HG03108 (cell line): Measurements from ENCODE around the gene DGKI.
"Not testable (repeated sequence)": the region's sequence is repeated elsewhere in the genome, so short reads cannot be mapped to it uniquely, and the experiment has no call there.

Source experiments
- ATAC-seq: cut with Tn5 transposase; IDR thresholded peaks from one replicate; pipeline ENCODE4 v1.9.1; 2021; ENCODE audit warnings: moderate library complexity; ENCODE audit not compliant: unreplicated experiment

Gene DGKI

GRCh38 chr7:137747359-137748031 is 99.3 kb downstream of the DGKI start:
- ATAC-seq = no peak

DNA sequence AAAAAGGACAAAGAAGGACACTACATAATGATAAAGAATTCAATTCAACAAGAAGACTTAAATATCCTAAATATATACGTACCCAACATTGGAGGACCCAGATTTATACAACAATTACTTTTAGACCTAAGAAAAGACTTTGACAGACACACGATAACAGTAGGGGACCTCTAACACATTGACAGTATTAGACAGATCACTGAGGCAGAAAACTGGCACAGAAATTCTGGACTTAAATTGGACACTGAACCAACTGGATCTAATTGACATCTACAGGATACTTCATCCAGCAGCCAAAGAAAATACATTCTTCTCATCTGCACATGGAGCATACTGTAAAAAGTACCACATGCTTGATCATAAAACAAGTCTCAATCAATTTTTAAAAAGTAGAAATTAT is 103.8 kb downstream of the DGKI start:
- ATAC-seq = no peak

GRCh38 chr7:137742051-137742450 is 104.7 kb downstream of the DGKI start:
- no peak for ATAC-seq

DNA sequence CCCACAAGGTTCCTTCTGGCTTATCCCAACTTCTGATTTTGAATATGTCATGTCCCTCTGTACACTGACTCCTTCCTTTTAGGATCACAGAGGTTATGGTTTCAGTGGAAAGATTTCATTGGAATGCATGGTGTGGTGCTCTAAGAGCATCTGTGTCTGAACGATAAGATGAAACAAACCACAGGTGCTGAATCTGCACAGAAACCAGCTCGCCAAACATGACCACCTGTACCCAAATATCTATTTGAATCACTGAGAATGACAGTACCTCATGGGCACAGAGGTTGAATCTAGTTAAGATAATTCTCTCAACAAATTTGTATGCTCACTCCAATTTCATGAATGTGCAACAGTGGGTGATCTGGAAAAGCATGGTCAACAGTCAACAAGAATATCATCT is 105.3 kb downstream of the DGKI start:
- ATAC-seq = no peak

DNA sequence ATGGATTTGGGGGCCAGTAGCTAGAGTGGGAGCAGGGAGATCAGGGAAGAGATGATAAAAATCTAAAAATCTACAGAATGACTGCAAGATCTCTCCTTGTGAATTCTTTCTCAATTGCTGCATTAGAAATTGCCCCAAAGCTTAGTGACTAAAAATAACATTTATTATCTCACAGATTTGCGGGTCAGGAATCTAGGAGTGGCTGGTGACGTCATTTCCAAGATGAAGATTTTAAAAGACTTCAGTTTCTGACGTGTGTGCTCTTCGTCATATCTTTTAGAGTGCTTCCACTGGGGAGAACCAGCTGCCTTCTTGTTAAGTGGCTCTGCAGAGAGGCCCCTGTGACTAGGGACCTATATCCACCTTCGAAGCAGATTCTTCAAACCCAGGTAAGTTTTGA is 112.6 kb downstream of the DGKI start:
- no peak for ATAC-seq

DNA sequence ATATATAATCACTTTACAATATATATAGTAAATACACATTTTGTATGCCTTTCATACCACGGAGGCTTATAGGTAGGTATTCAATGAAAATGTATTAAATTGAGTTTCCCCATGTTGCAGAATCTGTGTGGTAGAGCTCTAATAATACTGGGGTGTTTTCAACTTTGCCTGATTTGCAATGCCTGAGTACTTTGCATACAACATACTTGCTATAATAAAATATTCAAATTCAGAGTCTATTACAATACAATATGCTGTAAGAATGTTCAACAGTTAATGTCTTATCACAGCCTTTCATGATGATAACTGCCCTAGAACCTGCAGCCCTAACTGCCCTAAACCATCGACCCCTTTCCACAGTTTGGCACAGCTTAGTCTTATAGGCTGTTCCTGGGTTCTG is 114.6 kb downstream of the DGKI start:
- ATAC-seq = no peak

DNA sequence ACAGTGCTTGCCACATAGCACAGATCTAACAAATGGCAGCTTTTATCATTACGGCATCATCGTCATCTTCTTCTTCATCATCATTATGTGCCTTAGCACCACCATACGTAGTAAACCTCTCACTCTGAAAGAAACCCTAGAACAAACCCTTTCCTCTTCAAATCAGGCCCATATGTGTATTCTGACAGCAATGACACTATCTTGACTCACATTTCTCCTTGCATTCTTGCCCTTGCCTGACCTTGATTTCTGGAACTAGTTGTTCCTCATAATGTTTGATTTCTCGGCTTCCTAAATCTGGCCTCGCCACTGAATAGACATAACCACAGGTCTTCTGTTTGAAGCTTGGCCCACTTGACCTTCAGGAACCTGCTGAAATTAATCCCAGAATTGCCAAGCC is 115.3 kb downstream of the DGKI start:
- no peak for ATAC-seq

- no peak for ATAC-seq
Observed at GRCh38 chr7:137728426-137728825, 118.3 kb downstream of the DGKI start.

DNA sequence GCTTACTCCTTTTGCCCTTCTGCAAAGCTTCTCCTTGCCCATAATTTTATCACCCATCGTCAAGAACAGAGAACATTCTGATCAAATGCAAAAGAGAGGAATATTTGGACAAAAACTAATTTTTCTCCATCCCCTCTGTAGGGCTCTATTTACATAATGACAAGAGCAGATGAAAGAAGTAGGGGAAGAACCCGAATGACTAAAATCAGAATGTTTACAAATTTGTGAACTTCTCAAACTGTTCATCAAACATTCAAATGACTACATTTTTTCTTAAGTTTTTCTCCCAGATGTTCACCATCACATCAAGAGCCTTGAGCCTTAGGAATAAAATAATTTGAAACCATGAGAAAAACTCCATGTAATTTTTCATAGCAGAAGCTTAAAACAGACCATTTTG is 119.4 kb downstream of the DGKI start:
- ATAC-seq = no peak

DNA sequence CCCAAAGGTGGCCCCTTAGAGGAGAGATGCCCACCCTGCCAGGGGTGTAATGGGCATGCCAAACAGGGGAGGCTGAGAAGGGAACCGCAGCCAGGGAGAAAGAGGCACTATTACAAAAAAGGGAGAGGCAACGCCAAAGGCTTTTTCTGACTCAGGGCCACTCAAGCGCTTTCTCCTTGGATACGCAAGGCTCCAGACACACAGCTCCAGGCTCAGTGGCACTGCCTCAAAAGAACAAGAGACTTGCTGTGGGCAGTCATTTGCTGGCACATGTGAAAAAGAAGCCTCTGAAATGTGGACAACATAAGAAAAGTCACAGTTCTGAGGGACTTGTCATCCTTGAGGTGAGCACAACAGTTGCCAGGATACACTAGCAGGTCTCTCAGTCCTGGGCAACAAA is 128.4 kb downstream of the DGKI start:
- ATAC-seq = no peak

DNA sequence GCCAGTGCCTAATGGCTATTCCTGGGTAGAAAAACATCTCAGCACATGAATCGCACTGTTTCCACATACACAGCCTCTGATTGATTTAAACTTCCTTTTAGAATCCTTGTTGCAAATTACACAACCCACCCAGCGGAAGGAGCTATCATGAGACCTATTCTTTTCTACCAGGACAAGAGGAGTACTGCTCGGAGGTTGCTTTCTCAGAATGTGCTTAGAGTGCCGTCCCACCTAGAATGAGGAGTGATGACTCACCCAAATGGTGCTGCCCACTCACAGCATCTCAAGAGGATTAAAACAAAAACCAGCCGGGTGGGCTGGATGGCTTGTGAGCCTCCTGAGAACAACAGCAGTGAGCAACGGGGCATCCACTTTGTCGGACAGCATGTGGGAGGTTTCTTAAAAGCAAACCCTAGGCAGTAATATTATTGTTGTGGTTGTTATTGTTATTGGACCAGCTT is 128.9 kb downstream of the DGKI start:
- no peak for ATAC-seq

DNA sequence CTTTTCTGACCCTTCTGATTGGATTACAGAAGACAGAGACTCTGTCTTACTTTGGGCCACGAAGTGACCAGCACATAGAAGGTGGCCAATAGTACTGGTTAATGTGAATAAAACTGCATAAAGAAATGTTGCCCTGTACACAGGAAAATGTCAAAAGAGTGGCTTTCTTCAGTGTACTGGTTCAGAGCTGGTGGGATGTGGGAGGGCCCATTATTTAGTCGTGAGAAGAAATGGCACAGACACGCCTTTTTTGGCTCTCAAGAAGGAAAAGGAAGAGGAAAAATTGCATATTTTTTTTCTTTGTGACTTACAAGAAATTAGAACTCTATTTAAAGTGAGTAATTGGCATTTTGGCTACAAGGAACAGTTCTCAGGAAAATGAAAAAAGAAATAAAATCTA is 129.7 kb downstream of the DGKI start:
- ATAC-seq = no peak

DNA sequence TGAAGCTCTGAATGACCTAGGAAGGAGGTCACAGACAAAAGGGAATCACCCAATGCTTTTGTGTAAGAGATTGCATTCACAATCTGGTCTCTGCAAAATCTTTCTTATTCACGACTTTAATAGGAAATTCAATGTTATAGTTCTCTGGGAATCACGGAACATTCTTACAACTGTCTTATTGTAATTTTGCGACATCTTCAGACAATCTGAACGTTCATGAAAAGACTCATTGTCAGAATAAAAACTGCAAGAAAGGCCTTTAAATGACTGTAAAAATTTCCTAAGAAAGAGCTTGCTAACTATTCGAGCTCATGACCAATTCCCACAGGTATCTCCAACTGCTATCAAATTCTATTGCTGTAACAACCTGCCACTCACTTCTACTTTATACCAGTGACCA is 130.7 kb downstream of the DGKI start:
- ATAC-seq = no peak

DNA sequence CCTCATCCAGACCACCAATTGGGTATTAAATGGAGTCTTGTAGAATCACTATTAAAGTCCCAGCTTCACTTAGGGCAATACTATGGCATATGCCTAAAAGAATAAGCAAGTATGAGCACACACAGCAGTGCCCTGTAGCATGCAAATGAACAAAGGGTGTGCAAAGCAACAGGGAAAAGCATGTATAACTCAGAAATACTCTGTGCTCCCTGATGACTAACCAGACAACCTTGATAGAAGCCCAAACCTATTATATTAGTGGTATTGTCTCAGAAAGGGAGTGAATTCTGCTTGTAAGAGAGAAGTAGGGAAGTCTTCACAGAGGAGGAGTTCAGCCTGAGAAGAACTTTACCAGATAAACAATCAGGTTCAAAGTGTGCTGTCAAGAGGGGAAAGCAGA is 131.2 kb downstream of the DGKI start:
- ATAC-seq = no peak

DNA sequence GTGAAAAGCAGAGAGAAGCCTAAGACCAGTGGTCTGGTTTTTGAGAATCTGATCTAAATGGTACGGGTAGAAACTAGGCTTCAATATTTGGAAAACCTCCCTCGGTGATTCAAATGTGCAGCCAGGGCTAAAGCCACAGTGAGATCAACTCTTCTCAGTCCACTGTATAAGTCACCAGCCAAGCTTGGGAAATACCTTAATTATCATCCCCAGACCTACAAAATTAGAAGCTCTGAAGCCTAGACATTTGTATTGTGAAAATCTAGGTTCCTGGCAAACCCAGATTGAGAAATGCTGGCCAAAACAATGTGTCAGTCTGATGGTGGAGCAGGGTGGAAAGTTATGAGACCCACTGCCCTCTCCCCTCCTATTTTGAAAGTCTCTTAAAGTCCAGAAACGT is 131.7 kb downstream of the DGKI start:
- no peak for ATAC-seq

DNA sequence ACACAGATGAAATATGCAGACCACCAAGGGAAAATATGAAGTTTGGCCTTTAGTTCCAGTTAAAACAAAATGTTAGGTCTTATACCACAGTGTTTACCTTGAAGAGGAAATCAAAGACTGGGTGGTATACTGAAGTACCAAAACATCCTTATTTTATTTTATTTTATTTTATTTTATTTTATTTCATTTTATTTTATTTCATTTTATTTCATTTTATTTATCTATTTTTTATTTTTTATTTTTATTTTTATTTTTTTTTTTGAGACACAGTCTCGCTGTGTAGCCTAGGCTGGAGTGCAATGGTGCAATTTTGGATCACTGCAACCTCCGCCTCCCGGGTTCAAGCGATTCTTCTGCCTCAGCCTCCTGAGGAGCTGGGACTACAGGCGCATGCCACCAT is 140.4 kb downstream of the DGKI start:
- ATAC-seq = not testable (repeated sequence)

- no peak for ATAC-seq
Observed at GRCh38 chr7:137704723-137705122, 142.1 kb downstream of the DGKI start.

DNA sequence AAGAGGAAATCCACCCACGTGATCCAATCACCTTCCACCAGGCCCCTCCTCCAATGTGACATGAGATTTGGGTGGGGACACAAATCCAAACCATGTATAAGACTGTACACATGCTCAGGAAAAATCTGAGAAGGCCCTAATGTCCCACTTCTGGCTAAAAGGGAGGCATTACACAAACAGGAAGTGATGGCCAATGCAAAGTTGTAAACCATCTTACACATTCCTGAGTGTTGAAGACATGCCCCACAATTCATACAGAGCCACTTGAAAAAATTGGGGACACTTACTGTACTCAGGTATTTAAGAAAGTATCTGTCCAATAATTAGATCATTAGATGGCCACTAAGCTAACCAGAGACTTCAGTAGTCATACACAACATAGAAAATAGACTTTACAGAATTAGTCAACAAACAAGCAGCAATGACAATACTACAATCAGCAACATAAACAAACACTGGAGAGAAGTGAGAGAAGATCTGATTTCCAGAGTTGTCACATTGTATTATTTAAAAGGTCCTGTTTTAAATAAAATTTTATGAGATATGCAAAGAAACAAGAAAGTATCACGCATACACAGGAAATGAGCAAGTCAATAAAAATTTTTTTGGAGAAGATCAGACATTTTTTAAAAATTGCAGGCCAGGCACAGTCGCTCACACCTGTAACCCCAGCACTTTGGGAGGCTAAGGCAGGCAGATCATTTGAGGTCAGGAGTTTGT is 143.3 kb downstream of the DGKI start:
- no peak for ATAC-seq

DNA sequence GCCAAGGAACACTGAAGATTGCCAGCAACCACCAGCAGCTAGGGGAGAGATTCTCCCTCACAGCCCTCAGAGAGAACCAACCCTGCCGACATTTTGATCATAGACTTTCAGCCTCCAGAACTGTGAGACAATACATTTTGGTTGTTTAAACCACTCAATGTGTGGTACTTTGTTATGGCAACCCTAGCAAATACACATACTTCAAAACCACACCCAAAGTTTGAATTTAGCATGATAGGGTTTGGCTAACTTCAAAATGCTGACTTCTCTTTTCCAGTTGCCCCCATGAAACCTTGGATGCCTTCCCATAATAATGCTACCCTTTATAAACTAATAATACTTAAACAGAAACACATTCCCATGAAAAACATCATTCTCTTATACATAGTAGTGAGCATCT is 149.8 kb downstream of the DGKI start:
- no peak for ATAC-seq

- ATAC-seq = no peak
Observed at GRCh38 chr7:137696376-137696775, 150.4 kb downstream of the DGKI start.

DNA sequence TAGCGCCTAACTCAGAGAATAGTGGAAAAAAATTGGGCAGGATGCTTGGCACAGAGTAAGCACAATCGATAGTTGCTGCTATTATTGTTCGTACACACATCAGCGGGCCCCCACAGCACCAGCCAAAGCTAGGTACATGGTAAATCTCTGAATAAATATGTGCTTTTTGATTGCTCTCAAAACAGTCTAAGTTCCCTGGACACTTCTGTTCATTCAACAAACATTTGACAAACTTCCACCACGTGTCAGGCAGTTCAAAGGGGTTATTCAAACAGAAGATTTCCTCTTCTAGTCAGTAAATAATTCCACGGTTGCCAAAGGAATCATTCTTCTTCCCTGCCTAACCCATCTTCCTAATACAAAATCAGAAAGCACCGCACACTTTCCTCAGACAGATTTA is 150.8 kb downstream of the DGKI start:
- no peak for ATAC-seq

DNA sequence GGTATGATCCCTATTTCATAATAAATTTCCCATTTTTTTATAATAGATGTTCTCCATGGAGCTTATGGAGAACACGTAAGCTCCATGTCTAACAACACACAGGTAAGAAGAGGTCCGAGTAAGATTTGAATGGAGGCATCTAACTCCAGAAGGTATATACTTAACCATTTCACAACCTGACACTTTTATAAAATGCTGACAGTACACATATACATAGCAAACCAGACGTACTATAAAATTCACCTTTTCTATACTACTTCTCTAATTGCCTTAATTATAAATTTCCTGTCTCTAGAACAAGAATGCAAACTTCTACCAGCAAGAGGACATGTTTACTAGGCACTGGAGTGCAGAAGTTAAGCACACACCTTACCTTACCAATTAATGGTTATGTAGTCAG is 151.3 kb downstream of the DGKI start:
- ATAC-seq = no peak

DNA sequence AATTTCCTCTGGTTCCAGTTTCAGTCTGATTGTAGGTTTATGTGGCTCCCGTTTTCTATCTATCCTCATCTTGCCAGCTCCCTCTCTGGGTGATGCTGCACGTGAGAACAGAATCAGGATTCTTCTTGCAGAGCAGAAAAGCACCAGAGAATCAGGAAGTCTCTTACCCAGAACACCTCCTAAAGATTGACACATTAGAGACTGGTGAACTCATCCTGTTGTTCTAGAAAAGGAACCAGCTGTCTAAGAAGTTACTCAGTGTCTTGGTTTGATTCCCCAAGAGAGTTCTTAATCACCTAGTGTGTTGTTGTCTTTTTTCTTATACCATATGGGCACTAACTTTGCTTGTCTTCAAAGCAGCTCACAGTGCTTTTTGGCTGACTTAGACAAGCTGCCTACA is 152.4 kb downstream of the DGKI start:
- no peak for ATAC-seq
